IMR-90 (cell line): ENCODE results near the gene CCDC88A.

Experiments used
- BHLHE40 ChIP-seq: fragments of 150-350 bp; IDR thresholded peaks from 2 replicates; pipeline ENCODE4 v1.6.1; 2016; ENCODE audit warnings: mild to moderate bottlenecking, low read depth, low read length
- CEBPB ChIP-seq: IDR thresholded peaks from 2 replicates; pipeline ENCODE4 v1.6.1; 2012; ENCODE audit warnings: low read depth, low read length, improper control_type of control experiment
- CTCF ChIP-seq: conservative IDR thresholded peaks from 2 replicates; pipeline ENCODE4 v1.5.1; 2012; ENCODE audit warnings: mild to moderate bottlenecking, low read depth, low read length, improper control_type of control experiment
- ELK1 ChIP-seq: fragments of 150-350 bp; IDR thresholded peaks from 2 replicates; pipeline ENCODE4 v1.6.1; 2016; ENCODE audit warnings: low read depth, mild to moderate bottlenecking, low read length, moderate library complexity, borderline replicate concordance
- FOS ChIP-seq: fragments of 150-350 bp; IDR thresholded peaks from 2 replicates; pipeline ENCODE4 v1.6.1; 2016; ENCODE audit warnings: low read depth, low read length
- MAFK ChIP-seq: IDR thresholded peaks from 2 replicates; pipeline ENCODE4 v1.6.1; 2012; ENCODE audit warnings: low read depth, low read length, improper control_type of control experiment
- MAZ ChIP-seq: IDR thresholded peaks from 2 replicates; pipeline ENCODE4 v1.6.1; 2012; ENCODE audit warnings: low read depth, mild to moderate bottlenecking, low read length, improper control_type of control experiment, moderate library complexity, borderline replicate concordance
- MXI1 ChIP-seq: IDR thresholded peaks from 2 replicates; pipeline ENCODE4 v1.6.1; 2012; ENCODE audit warnings: low read depth, mild to moderate bottlenecking, low read length, moderate library complexity, borderline replicate concordance
- POLR2A ChIP-seq: IDR thresholded peaks from 2 replicates; pipeline ENCODE4 v1.6.1; 2012; ENCODE audit warnings: mild to moderate bottlenecking, low read depth, low read length
- RAD21 ChIP-seq: IDR thresholded peaks from 2 replicates; pipeline ENCODE4 v1.6.1; 2012; ENCODE audit warnings: low read length, improper control_type of control experiment
- RFX5 ChIP-seq: IDR thresholded peaks from 2 replicates; pipeline ENCODE4 v1.8.0; 2012; ENCODE audit warnings: low read depth, mild to moderate bottlenecking, low read length, moderate library complexity
- SMC3 ChIP-seq: fragments of 150-350 bp; IDR thresholded peaks from 2 replicates; pipeline ENCODE4 v1.6.1; 2016; ENCODE audit warnings: low read depth, mild to moderate bottlenecking, antibody characterized with exemption, low read length, moderate library complexity
- TF ChIP-seq, protein P1 (sequence below): fragments of 150-350 bp; IDR thresholded peaks from 2 replicates; pipeline ENCODE4 v1.6.1; 2017; ENCODE audit warnings: mild to moderate bottlenecking, antibody characterized with exemption, low read length, low read depth

DNA sequence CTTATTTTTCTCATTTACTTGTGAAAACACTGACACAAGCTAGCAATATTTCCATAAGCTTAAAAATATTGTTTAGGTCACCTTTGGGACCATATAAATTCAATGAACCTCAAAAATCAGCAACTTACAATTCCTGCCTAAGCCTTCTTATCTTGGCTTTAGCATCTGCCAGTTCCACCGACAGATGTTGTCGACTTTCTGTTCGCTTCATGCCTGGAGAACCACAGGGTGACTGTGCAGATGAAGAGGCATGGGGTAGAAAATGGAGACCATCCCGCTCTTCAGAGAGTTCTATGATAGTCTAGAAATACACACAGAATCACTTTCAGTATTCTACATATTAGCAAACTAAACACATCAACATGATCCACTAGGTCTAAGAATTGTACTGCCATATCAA, 64.2 kb downstream of the CCDC88A start:
- TF ChIP-seq BHLHE40: no peak
- no peak for TF ChIP-seq CTCF
- TF ChIP-seq POLR2A: no peak
- TF ChIP-seq SMC3: no peak
- no peak for TF ChIP-seq CEBPB
- no peak for TF ChIP-seq FOS
- no peak for TF ChIP-seq MAFK
- TF ChIP-seq, protein P1, sequence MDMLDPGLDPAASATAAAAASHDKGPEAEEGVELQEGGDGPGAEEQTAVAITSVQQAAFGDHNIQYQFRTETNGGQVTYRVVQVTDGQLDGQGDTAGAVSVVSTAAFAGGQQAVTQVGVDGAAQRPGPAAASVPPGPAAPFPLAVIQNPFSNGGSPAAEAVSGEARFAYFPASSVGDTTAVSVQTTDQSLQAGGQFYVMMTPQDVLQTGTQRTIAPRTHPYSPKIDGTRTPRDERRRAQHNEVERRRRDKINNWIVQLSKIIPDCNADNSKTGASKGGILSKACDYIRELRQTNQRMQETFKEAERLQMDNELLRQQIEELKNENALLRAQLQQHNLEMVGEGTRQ: no peak
- TF ChIP-seq RFX5: no peak
- TF ChIP-seq MXI1: no peak
- no peak for TF ChIP-seq RAD21
- TF ChIP-seq ELK1: no peak
- no peak for TF ChIP-seq MAZ
